Measurements from ENCODE around the gene MARF1. TPM values are rescaled to one million over a fixed set of nuclear protein-coding genes. Genes with fewer than 3 reads are reported as not detected.

MARF1 gene
- polyA plus RNA-seq, 1 donor (not counting 4 experiments of a cell fraction or from before 2014, with no cell fraction given), result 12.5 TPM

- Histone ChIP-seq H3K4me1 (ENCODE audit: control insufficient read depth, extremely low read depth, insufficient read depth, low read length) (peaks cover 17% of the 10 kb centered on the region), H4K20me1 (ENCODE audit: control insufficient read depth, extremely low read depth, insufficient read depth, low read length) (no peaks in the 10 kb centered on the region), H3K4me2 (ENCODE audit: control insufficient read depth, extremely low read depth, insufficient read depth, low read depth, low read length) (no peak overlapping the region), H3K79me2 (ENCODE audit: control insufficient read depth, insufficient read depth, low read length) (no peaks in the 10 kb centered on the region), H3K9me1 (ENCODE audit: control insufficient read depth, extremely low read depth, insufficient read depth, low read length) (no peaks in the 10 kb centered on the region), H3K9me3 (ENCODE audit: control insufficient read depth, low read depth, low read length) (peaks cover 4% of the 10 kb centered on the region), H3K4me3 (ENCODE audit: control insufficient read depth in 2 of 3, extremely low read depth in 1 of 3, insufficient read depth in 2 of 3, low read depth in 1 of 3, low read length in 3 of 3) (no peak overlapping the region), H3K36me3 (ENCODE audit: control insufficient read depth in 2 of 2, extremely low read depth in 1 of 2, insufficient read depth in 2 of 2, low read length in 2 of 2) (peaks cover 2 to 8% of the 10 kb centered on the region in 2 experiments), H3K9ac (ENCODE audit: control insufficient read depth, extremely low read depth, insufficient read depth, low read length) (no peak overlapping the region), H3K27me3 (ENCODE audit: control insufficient read depth, extremely low read depth, insufficient read depth, low read length) (no peaks in the 10 kb centered on the region), H2AFZ (ENCODE audit: control insufficient read depth, low read length) (no peak overlapping the region), H3K27ac (ENCODE audit: control insufficient read depth, insufficient read depth, low read length) (no peak overlapping the region)
- DNase-seq (ENCODE audit: low read depth, low spot score), result no peak
- dilution Hi-C loops (cut with MboI; ENCODE audit: extremely low pct_ligation_motif_present, low sequenced_read_pairs), result no loop called here
- no peak for TF ChIP-seq CTCF (optimal IDR thresholded peaks at IDR 0.05 in 1 of 3, IDR thresholded peaks at IDR 0.05 in 1 of 3, conservative IDR thresholded peaks at IDR 0.05 in 1 of 3; ENCODE audit: extremely low read depth in 1 of 3, insufficient read depth in 2 of 3, low read length in 3 of 3)
- no peak for TF ChIP-seq EZH2 (IDR thresholded peaks at IDR 0.05; ENCODE audit: low read length)
- no peak for FAIRE-seq
These were observed 55.7 kb downstream of the MARF1 start for GRCh38 chr16:15587152-15587825.

GRCh38 chr16:15586716-15587115 is 56.2 kb downstream of the MARF1 start:
- dilution Hi-C loops (cut with MboI; ENCODE audit: extremely low pct_ligation_motif_present, low sequenced_read_pairs), result no loop called here
- no peak for FAIRE-seq

More at GRCh38 chr16:15586716-15587115, 56.2 kb downstream of the MARF1 start:
- Histone ChIP-seq H3K27me3 (ENCODE audit: control insufficient read depth, extremely low read depth, insufficient read depth, low read length) (no peaks in the 10 kb centered on the region), H3K36me3 (ENCODE audit: control insufficient read depth in 2 of 2, extremely low read depth in 1 of 2, insufficient read depth in 2 of 2, low read length in 2 of 2) (peaks cover 2 to 8% of the 10 kb centered on the region in 2 experiments), H3K9ac (ENCODE audit: control insufficient read depth, extremely low read depth, insufficient read depth, low read length) (no peak overlapping the region), H3K9me1 (ENCODE audit: control insufficient read depth, extremely low read depth, insufficient read depth, low read length) (no peaks in the 10 kb centered on the region), H3K4me2 (ENCODE audit: control insufficient read depth, extremely low read depth, insufficient read depth, low read depth, low read length) (no peak overlapping the region), H3K4me1 (ENCODE audit: control insufficient read depth, extremely low read depth, insufficient read depth, low read length) (peaks cover 14% of the 10 kb centered on the region), H3K9me3 (ENCODE audit: control insufficient read depth, low read depth, low read length) (peaks cover 4% of the 10 kb centered on the region), H2AFZ (ENCODE audit: control insufficient read depth, low read length) (no peak overlapping the region), H3K4me3 (ENCODE audit: control insufficient read depth in 2 of 3, extremely low read depth in 1 of 3, insufficient read depth in 2 of 3, low read depth in 1 of 3, low read length in 3 of 3) (no peak overlapping the region), H4K20me1 (ENCODE audit: control insufficient read depth, extremely low read depth, insufficient read depth, low read length) (no peaks in the 10 kb centered on the region), H3K27ac (ENCODE audit: control insufficient read depth, insufficient read depth, low read length) (no peak overlapping the region), H3K79me2 (ENCODE audit: control insufficient read depth, insufficient read depth, low read length) (no peaks in the 10 kb centered on the region)
- TF ChIP-seq CTCF (optimal IDR thresholded peaks at IDR 0.05 in 1 of 3, IDR thresholded peaks at IDR 0.05 in 1 of 3, conservative IDR thresholded peaks at IDR 0.05 in 1 of 3; ENCODE audit: extremely low read depth in 1 of 3, insufficient read depth in 2 of 3, low read length in 3 of 3) (no peak), EZH2 (IDR thresholded peaks at IDR 0.05; ENCODE audit: low read length) (no peak)
- no peak for DNase-seq (ENCODE audit: low read depth, low spot score)
